Right lung (tissue), 5 donors: ENCODE results near the gene KLC1. TPM values are rescaled to one million over a fixed set of nuclear protein-coding genes. Genes with fewer than 3 reads are reported as not detected.

Experiments
- DNase-seq, 2 donors: peaks; one replicate each; pipeline ENCODE4 v3.0.0-alpha.2; 2013
- polyA plus RNA-seq, 5 donors: library from polyadenylated mRNA; unstranded; fragments of 120-200 nt; gene quantifications; one replicate each; pipeline versions ENCODE4 v1.2.1 to v1.2.3, GENCODE V29; 2013; ENCODE audit warnings: inconsistent platforms in 1 of 5, low replicate concordance in 1 of 5; ENCODE audit not compliant: insufficient read length in 5 of 5, insufficient read depth in 1 of 5

KLC1 gene
- polyA plus RNA-seq, 5 donors: 111 to 152 (median 142) TPM

- DNase-seq: no peak
These were observed 87.2 kb downstream of the KLC1 start for GRCh38 chr14:103716091-103716801.

GRCh38 chr14:103716899-103717411 is 87.9 kb downstream of the KLC1 start:
- DNase-seq: no peak

- peak; percentile 38 to 45 for DNase-seq
These were observed 89.6 kb downstream of the KLC1 start for GRCh38 chr14:103718572-103718971.

- DNase-seq: no peak
These were observed 90.7 kb downstream of the KLC1 start for GRCh38 chr14:103719751-103720150.

- DNase-seq: no peak
These were observed 92.5 kb downstream of the KLC1 start for GRCh38 chr14:103721334-103722120.

- DNase-seq: no peak
These were observed 94.7 kb downstream of the KLC1 start for GRCh38 chr14:103723748-103724081.

- no peak for DNase-seq
These were observed 95.1 kb downstream of the KLC1 start for GRCh38 chr14:103724116-103724515.

GRCh38 chr14:103725001-103725682 is 96.1 kb downstream of the KLC1 start:
- DNase-seq: no peak

- no peak for DNase-seq
These were observed 96.9 kb downstream of the KLC1 start for GRCh38 chr14:103725739-103726395.

GRCh38 chr14:103726474-103726873 is 97.5 kb downstream of the KLC1 start:
- DNase-seq: no peak

GRCh38 chr14:103727313-103727980 is 98.4 kb downstream of the KLC1 start:
- no peak for DNase-seq

GRCh38 chr14:103728141-103728540 is 99.1 kb downstream of the KLC1 start:
- no peak for DNase-seq

GRCh38 chr14:103728721-103729120 is 99.7 kb downstream of the KLC1 start:
- peak in 1 of 2 donors; percentile 24 for DNase-seq

- DNase-seq: no peak
These were observed 100.8 kb downstream of the KLC1 start for GRCh38 chr14:103729496-103730448.

GRCh38 chr14:103730490-103731035 is 101.6 kb downstream of the KLC1 start:
- DNase-seq: no peak

- no peak for DNase-seq
These were observed 102.5 kb downstream of the KLC1 start for GRCh38 chr14:103731481-103731880.

- no peak for DNase-seq
These were observed 103.2 kb downstream of the KLC1 start for GRCh38 chr14:103731916-103732867.

- DNase-seq: no peak
These were observed 104.0 kb downstream of the KLC1 start for GRCh38 chr14:103732868-103733620.
